Activated CD8-positive, alpha-beta T cell treated with anti-CD3 and anti-CD28 coated beads for 36 hours (primary cell): Measurements from ENCODE around the gene ASMTL. TPM values are rescaled to one million over a fixed set of nuclear protein-coding genes. Genes with fewer than 3 reads are reported as not detected.

Source experiments
- ATAC-seq: fragments of 200-7000 bp; cut with Tn5 transposase; one replicate; pipeline ENCODE4 v1.10.0; 2021; ENCODE audit warnings: mild to moderate bottlenecking, moderate library complexity
- CTCF ChIA-PET: fragments of 350-600 bp; sonication (Branson Sonifier 250); formaldehyde crosslinking; loops from one replicate; lab custom pipeline; 2021; ENCODE audit warnings: antibody characterized with exemption; lab: Charles Lee
- POLR2A ChIA-PET: fragments of 350-600 bp; sonication (Branson Sonifier 250); formaldehyde crosslinking; loops from one replicate; lab custom pipeline; 2021; ENCODE audit warnings: antibody characterized with exemption; lab: Charles Lee
- DNase-seq: peaks from one replicate; pipeline ENCODE4 v3.0.0-alpha.2; 2020
- H3K27ac Mint-ChIP-seq: one replicate; pipeline ENCODE4 v1.8.0; 2021; ENCODE audit warnings: mild to moderate bottlenecking, mixed read lengths
- H3K27me3 Mint-ChIP-seq: one replicate; pipeline ENCODE4 v1.8.0; 2021; ENCODE audit warnings: mixed read lengths
- H3K36me3 Mint-ChIP-seq: one replicate; pipeline ENCODE4 v1.8.0; 2021; ENCODE audit warnings: low read depth, mixed read lengths
- H3K4me1 Mint-ChIP-seq: one replicate; pipeline ENCODE4 v1.8.0; 2021; ENCODE audit warnings: low read depth, mixed read lengths
- H3K4me3 Mint-ChIP-seq: one replicate; pipeline ENCODE4 v1.8.0; 2021; ENCODE audit warnings: mild to moderate bottlenecking, moderate library complexity, mixed read lengths
- H3K9me3 Mint-ChIP-seq: one replicate; pipeline ENCODE4 v1.8.0; 2021; ENCODE audit warnings: mixed read lengths
- CTCF ChIP-seq: fragments of 200-600 bp; IDR thresholded peaks from one replicate; pipeline ENCODE4 v1.8.0; 2022; ENCODE audit warnings: antibody characterized with exemption, mild to moderate bottlenecking
- intact Hi-C: fragments of 100-400 bp; cut with micrococcal nuclease; formaldehyde crosslinking; loops from one replicate; pipeline ENCODE4 v1.10.0; 2022
- total RNA-seq, 2 experiments: library from RNA; stranded (reverse); gene quantifications; one replicate each; pipeline ENCODE4 v1.2.3, GENCODE V29; 2021

Gene ASMTL
- total RNA-seq, 2 experiments from 2014 or later = 55.8 to 57.2 TPM

DNA sequence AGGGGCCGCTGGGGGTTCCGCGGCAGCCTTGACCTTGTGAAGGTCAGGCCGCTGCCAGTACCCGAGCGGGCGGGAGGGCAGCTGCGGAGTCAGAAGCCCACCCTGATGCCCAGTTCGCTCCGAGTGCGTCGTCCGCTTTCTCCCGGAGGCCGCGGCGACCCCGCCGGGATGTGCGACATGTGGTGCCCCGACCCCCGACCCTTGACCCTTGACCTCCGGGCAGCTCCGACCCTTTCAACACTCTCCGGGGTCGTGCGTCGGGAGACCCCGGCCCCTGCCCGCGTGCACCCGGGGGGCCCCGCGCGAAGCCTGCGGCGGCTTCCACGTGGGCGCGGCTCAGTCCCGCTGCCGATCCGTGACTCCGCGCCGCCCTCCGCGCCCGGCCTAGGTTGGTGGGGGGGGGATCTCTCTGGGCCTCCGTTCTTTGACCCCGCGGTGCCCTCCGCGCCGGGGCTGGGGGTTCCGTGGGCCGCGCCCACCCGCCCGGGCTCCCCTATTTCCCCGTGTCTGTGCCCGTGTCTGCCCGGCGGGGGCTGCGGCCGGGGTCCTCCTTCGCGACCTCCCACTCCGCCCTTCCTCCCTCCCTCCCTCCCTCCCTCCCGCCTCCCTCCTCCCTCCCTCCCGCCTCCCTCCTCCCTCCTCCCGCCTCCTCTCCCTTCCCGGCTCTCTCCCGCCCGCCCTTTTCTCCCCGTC lies 60.2 kb downstream of the ASMTL start:
- Mint-ChIP-seq H3K27me3 (no peaks in the 10 kb centered on the region), H3K4me3 (peak overlapping the region; percentile 91), H3K36me3 (peaks cover 61% of the 10 kb centered on the region), H3K27ac (peak overlapping the region; percentile 97), H3K4me1 (peaks cover 52% of the 10 kb centered on the region), H3K9me3 (no peaks in the 10 kb centered on the region)
- DNase-seq = peak; percentile 67
- ChIA-PET POLR2A (no interaction called here), CTCF (no interaction called here)
- intact Hi-C loops = no loop called here
- TF ChIP-seq CTCF = no peak
- ATAC-seq = peak; percentile 34

DNA sequence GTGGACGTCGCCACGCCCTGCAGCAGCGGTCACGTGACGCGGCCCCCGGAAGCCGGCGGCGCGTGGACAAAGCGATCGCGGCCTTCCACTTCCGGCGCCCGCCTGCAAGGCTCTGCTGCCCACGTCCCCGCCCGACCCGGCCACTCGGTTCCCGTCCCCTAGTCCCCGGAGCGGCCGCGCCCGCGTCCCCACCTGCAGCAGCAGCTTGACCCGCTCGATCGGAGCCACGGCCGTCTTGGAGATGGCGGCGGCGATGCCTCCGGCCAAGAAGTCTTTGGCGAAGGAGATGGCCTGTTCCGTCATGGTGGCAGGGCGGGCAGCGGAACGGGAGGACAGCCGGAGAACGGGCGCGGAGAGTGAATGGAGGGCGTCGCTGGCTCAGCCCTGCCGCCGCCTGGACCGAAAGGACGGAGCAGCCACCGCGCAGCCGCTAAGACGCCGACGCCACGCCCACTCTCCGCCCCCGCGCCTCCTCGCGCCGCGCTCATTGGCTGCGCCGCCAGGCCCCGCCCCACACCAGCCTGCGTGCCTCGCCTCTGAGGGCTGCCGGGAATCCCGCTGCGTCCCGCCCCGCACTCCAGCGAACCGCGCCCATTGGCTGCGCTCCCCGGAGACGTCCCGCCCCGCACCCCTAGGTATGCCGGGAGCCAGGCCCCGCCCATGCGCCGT lies 60.9 kb downstream of the ASMTL start, which contains the start of gene SLC25A6:
Gene SLC25A6, minus strand, starts transcription at position 407 of the 669 bp plus-strand sequence. Its CDS starts 104 bp downstream, at position 303.
- peak within 1 kb of the TSS; percentile 91 for H3K4me3 Mint-ChIP-seq
- POLR2A ChIA-PET = no interaction called here
- no peaks in the 10 kb centered on the region for H3K9me3 Mint-ChIP-seq
- H3K27me3 Mint-ChIP-seq = no peaks in the 10 kb centered on the region
- peak; percentile 98 for ATAC-seq
- intact Hi-C loops = no loop called here
- DNase-seq = peak; percentile 99
- peaks cover 66% of the 10 kb centered on the region for H3K36me3 Mint-ChIP-seq
- peak; percentile 42 for TF ChIP-seq CTCF
- peaks cover 52% of the 10 kb centered on the region for H3K4me1 Mint-ChIP-seq
- H3K27ac Mint-ChIP-seq = peak within 1 kb of the TSS; percentile 97
- CTCF ChIA-PET = no interaction called here

- H3K4me3 Mint-ChIP-seq = peak overlapping the region; percentile 91
- intact Hi-C loops = no loop called here
- peaks cover 66% of the 10 kb centered on the region for H3K36me3 Mint-ChIP-seq
- H3K27ac Mint-ChIP-seq = peak overlapping the region; percentile 97
- TF ChIP-seq CTCF = no peak
- H3K4me1 Mint-ChIP-seq = peaks cover 54% of the 10 kb centered on the region
- no peaks in the 10 kb centered on the region for H3K9me3 Mint-ChIP-seq
- DNase-seq = no peak
- ChIA-PET CTCF (no interaction called here), POLR2A (no interaction called here)
- ATAC-seq = no peak
- H3K27me3 Mint-ChIP-seq = no peaks in the 10 kb centered on the region
Measured at GRCh38 chrX:1391370-1391706, 61.4 kb downstream of the ASMTL start.

GRCh38 chrX:1390621-1391369 lies 61.9 kb downstream of the ASMTL start:
- H3K4me3 Mint-ChIP-seq = peak overlapping the region; percentile 91
- peaks cover 63% of the 10 kb centered on the region for H3K36me3 Mint-ChIP-seq
- DNase-seq = no peak
- ChIA-PET CTCF (no interaction called here), POLR2A (no interaction called here)
- no peaks in the 10 kb centered on the region for H3K27me3 Mint-ChIP-seq
- intact Hi-C loops = no loop called here
- peak overlapping the region; percentile 97 for H3K27ac Mint-ChIP-seq
- ATAC-seq = no peak
- no peak for TF ChIP-seq CTCF
- H3K9me3 Mint-ChIP-seq = no peaks in the 10 kb centered on the region
- peaks cover 51% of the 10 kb centered on the region for H3K4me1 Mint-ChIP-seq

- DNase-seq = no peak
- Mint-ChIP-seq H3K4me1 (peaks cover 43% of the 10 kb centered on the region), H3K27me3 (no peaks in the 10 kb centered on the region), H3K4me3 (peak overlapping the region; percentile 91), H3K27ac (no peak overlapping the region), H3K36me3 (peaks cover 64% of the 10 kb centered on the region), H3K9me3 (no peaks in the 10 kb centered on the region)
- intact Hi-C loops = no loop called here
- ChIA-PET POLR2A (no interaction called here), CTCF (no interaction called here)
- no peak for ATAC-seq
- TF ChIP-seq CTCF = no peak
Measured at GRCh38 chrX:1389993-1390285, 62.8 kb downstream of the ASMTL start.
